ENCODE results near the gene OR5AR1. TPM values are rescaled to one million over a fixed set of nuclear protein-coding genes. Genes with fewer than 3 reads are reported as not detected.

OR5AR1 gene
- total RNA-seq, 2 experiments from 2014 or later: not detected

GRCh38 chr11:56705784-56706396, 42.4 kb downstream of the OR5AR1 start:
- no peaks in the 10 kb centered on the region for H3K36me3 ChIP-seq (ENCODE audit: insufficient read depth, low read length)
- no TSS peak for BruUV-seq (replicated peaks)
- no peak overlapping the region for H3K27ac ChIP-seq (ENCODE audit: low read depth, low read length, poor library complexity, severe bottlenecking)
- H3K4me2 ChIP-seq (ENCODE audit: low read length): no peak overlapping the region
- H3K4me3 ChIP-seq (ENCODE audit: low read depth, low read length, poor library complexity, severe bottlenecking): no peak overlapping the region
- intact Hi-C loops (cut with micrococcal nuclease; ENCODE audit: unreplicated experiment): no loop called here
- no peak for DNase-seq (ENCODE audit: low spot score)
- no peaks in the 10 kb centered on the region for H3K4me1 ChIP-seq (ENCODE audit: insufficient read depth, low read length, poor library complexity, severe bottlenecking)
- no peaks in the 10 kb centered on the region for H3K9me2 ChIP-seq (ENCODE audit: insufficient read depth, low read length)
- no peaks in the 10 kb centered on the region for H3K79me2 ChIP-seq (ENCODE audit: insufficient read depth, low read depth, low read length)
- no peaks in the 10 kb centered on the region for H4K20me1 ChIP-seq (ENCODE audit: insufficient read depth, low read length)
- TF ChIP-seq CTCF (conservative IDR thresholded peaks at IDR 0.05; ENCODE audit: low read length): no peak
- TF ChIP-seq EZH2phosphoT487 (IDR thresholded peaks at IDR 0.05; ENCODE audit: borderline replicate concordance, low read depth, low read length): no peak
- no peaks in the 10 kb centered on the region for H3K9me3 ChIP-seq (ENCODE audit: low read length)
- POLR2A ChIA-PET: no interaction called here
- H2AFZ ChIP-seq (ENCODE audit: low read length): no peak overlapping the region
- CTCF ChIA-PET (ENCODE audit: unreplicated experiment): no interaction called here

GRCh38 chr11:56706486-56706885, 43.0 kb downstream of the OR5AR1 start:
- H3K4me3 ChIP-seq (ENCODE audit: low read depth, low read length, poor library complexity, severe bottlenecking): no peak overlapping the region
- H3K4me2 ChIP-seq (ENCODE audit: low read length): no peak overlapping the region
- H3K27ac ChIP-seq (ENCODE audit: low read depth, low read length, poor library complexity, severe bottlenecking): no peak overlapping the region
- no peaks in the 10 kb centered on the region for H3K79me2 ChIP-seq (ENCODE audit: insufficient read depth, low read depth, low read length)
- no peak for TF ChIP-seq CTCF (conservative IDR thresholded peaks at IDR 0.05; ENCODE audit: low read length)
- no peak for TF ChIP-seq EZH2phosphoT487 (IDR thresholded peaks at IDR 0.05; ENCODE audit: borderline replicate concordance, low read depth, low read length)
- no peak for DNase-seq (ENCODE audit: low spot score)
- H3K9me2 ChIP-seq (ENCODE audit: insufficient read depth, low read length): no peaks in the 10 kb centered on the region
- BruUV-seq (replicated peaks): no TSS peak
- intact Hi-C loops (cut with micrococcal nuclease; ENCODE audit: unreplicated experiment): no loop called here
- no peaks in the 10 kb centered on the region for H4K20me1 ChIP-seq (ENCODE audit: insufficient read depth, low read length)
- no peaks in the 10 kb centered on the region for H3K9me3 ChIP-seq (ENCODE audit: low read length)
- H3K36me3 ChIP-seq (ENCODE audit: insufficient read depth, low read length): no peaks in the 10 kb centered on the region
- CTCF ChIA-PET (ENCODE audit: unreplicated experiment): no interaction called here
- no peaks in the 10 kb centered on the region for H3K4me1 ChIP-seq (ENCODE audit: insufficient read depth, low read length, poor library complexity, severe bottlenecking)
- no peak overlapping the region for H2AFZ ChIP-seq (ENCODE audit: low read length)
- POLR2A ChIA-PET: no interaction called here

- Histone ChIP-seq H3K36me3 (ENCODE audit: insufficient read depth, low read length) (no peaks in the 10 kb centered on the region), H3K4me1 (ENCODE audit: insufficient read depth, low read length, poor library complexity, severe bottlenecking) (no peaks in the 10 kb centered on the region), H4K20me1 (ENCODE audit: insufficient read depth, low read length) (no peaks in the 10 kb centered on the region), H2AFZ (ENCODE audit: low read length) (no peak overlapping the region), H3K79me2 (ENCODE audit: insufficient read depth, low read depth, low read length) (no peaks in the 10 kb centered on the region), H3K27ac (ENCODE audit: low read depth, low read length, poor library complexity, severe bottlenecking) (no peak overlapping the region), H3K9me3 (ENCODE audit: low read length) (no peaks in the 10 kb centered on the region), H3K9me2 (ENCODE audit: insufficient read depth, low read length) (no peaks in the 10 kb centered on the region), H3K4me2 (ENCODE audit: low read length) (no peak overlapping the region), H3K4me3 (ENCODE audit: low read depth, low read length, poor library complexity, severe bottlenecking) (no peak overlapping the region)
- intact Hi-C loops (cut with micrococcal nuclease; ENCODE audit: unreplicated experiment): no loop called here
- ChIA-PET POLR2A (no interaction called here), CTCF (ENCODE audit: unreplicated experiment) (no interaction called here)
- TF ChIP-seq CTCF (conservative IDR thresholded peaks at IDR 0.05; ENCODE audit: low read length): no peak
- BruUV-seq (replicated peaks): no TSS peak
- no peak for DNase-seq (ENCODE audit: low spot score)
Observed at GRCh38 chr11:56714206-56714605, 50.7 kb downstream of the OR5AR1 start.

Small RNA genes within 50 kb of the gene (small RNA-seq; reads per million reads assigned to genes)
- not detected for gene AP004245.1

Other genes with a start within 250 kb of the OR5AR1 start
- not detected in 2 replicates for gene OR5M3, start 190.3 kb upstream of the OR5AR1 start, total RNA-seq (2014; rRNA removed; shearing (Covaris generic))
- not detected in 2 replicates for gene OR5M3, start 190.3 kb upstream of the OR5AR1 start, total RNA-seq (2022)
- not detected in 2 replicates for gene OR5M8, start 172.3 kb upstream of the OR5AR1 start, total RNA-seq (2014; rRNA removed; shearing (Covaris generic))
- gene OR5M8, start 172.3 kb upstream of the OR5AR1 start, total RNA-seq (2022): not detected in 2 replicates
- not detected in 2 replicates for gene OR5M11, start 120.4 kb upstream of the OR5AR1 start, total RNA-seq (2014; rRNA removed; shearing (Covaris generic))
- gene OR5M11, start 120.4 kb upstream of the OR5AR1 start, total RNA-seq (2022): not detected in 2 replicates
- not detected in 2 replicates for gene OR5M10, start 86.0 kb upstream of the OR5AR1 start, total RNA-seq (2014; rRNA removed; shearing (Covaris generic))
- gene OR5M10, start 86.0 kb upstream of the OR5AR1 start, total RNA-seq (2022): not detected in 2 replicates
- gene OR5M1, start 48.8 kb upstream of the OR5AR1 start, total RNA-seq (2014; rRNA removed; shearing (Covaris generic)): not detected in 2 replicates
- gene OR5M1, start 48.8 kb upstream of the OR5AR1 start, total RNA-seq (2022): not detected in 2 replicates
- gene OR5AP2, start 21.2 kb upstream of the OR5AR1 start, total RNA-seq (2014; rRNA removed; shearing (Covaris generic)): not detected in 2 replicates
- not detected in 2 replicates for gene OR5AP2, start 21.2 kb upstream of the OR5AR1 start, total RNA-seq (2022)
- gene OR9G1, start 35.4 kb downstream of the OR5AR1 start, total RNA-seq (2014; rRNA removed; shearing (Covaris generic)): not detected in 2 replicates
- gene OR9G1, start 35.4 kb downstream of the OR5AR1 start, total RNA-seq (2022): not detected in 2 replicates
- not detected in 2 replicates for gene OR9G4, start 85.0 kb downstream of the OR5AR1 start, total RNA-seq (2014; rRNA removed; shearing (Covaris generic))
- not detected in 2 replicates for gene OR9G4, start 85.0 kb downstream of the OR5AR1 start, total RNA-seq (2022)

Measured in OCI-LY7 (cell line).